Measurements from ENCODE around the gene ADAMTS12.

DNA sequence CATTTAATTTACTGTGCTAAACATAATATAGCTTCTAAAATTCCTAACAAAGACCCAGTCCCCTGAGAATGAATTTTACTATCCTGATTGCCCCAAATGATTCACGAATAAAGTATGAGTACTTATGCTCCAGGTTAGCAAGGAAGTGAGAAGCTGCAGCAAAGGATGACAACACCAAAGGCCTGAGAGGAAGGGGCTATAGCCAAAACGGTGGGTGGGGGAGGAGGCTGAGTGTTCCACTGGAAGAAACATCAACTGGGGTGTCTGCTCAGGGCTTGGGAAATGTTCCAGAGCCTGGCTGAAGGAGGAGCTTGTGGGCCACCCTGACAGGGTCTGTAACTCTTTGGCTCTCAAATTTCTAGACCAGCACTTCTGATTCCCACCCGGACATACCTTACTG is 157.3 kb downstream of the ADAMTS12 start:
- TF ChIP-seq, protein P1, sequence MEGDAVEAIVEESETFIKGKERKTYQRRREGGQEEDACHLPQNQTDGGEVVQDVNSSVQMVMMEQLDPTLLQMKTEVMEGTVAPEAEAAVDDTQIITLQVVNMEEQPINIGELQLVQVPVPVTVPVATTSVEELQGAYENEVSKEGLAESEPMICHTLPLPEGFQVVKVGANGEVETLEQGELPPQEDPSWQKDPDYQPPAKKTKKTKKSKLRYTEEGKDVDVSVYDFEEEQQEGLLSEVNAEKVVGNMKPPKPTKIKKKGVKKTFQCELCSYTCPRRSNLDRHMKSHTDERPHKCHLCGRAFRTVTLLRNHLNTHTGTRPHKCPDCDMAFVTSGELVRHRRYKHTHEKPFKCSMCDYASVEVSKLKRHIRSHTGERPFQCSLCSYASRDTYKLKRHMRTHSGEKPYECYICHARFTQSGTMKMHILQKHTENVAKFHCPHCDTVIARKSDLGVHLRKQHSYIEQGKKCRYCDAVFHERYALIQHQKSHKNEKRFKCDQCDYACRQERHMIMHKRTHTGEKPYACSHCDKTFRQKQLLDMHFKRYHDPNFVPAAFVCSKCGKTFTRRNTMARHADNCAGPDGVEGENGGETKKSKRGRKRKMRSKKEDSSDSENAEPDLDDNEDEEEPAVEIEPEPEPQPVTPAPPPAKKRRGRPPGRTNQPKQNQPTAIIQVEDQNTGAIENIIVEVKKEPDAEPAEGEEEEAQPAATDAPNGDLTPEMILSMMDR (conservative IDR thresholded peaks at IDR 0.05): no peak
- TF ChIP-seq ZFX (IDR thresholded peaks at IDR 0.05): no peak
